ENCODE measurements around the gene FURIN.

The FURIN gene

GRCh38 chr15:90881181-90881977 is 13.0 kb downstream of the FURIN start:
- peaks cover 64% of the 10 kb centered on the region for H3K4me1 Mint-ChIP-seq
- no peak overlapping the region for H3K4me3 Mint-ChIP-seq

DNA sequence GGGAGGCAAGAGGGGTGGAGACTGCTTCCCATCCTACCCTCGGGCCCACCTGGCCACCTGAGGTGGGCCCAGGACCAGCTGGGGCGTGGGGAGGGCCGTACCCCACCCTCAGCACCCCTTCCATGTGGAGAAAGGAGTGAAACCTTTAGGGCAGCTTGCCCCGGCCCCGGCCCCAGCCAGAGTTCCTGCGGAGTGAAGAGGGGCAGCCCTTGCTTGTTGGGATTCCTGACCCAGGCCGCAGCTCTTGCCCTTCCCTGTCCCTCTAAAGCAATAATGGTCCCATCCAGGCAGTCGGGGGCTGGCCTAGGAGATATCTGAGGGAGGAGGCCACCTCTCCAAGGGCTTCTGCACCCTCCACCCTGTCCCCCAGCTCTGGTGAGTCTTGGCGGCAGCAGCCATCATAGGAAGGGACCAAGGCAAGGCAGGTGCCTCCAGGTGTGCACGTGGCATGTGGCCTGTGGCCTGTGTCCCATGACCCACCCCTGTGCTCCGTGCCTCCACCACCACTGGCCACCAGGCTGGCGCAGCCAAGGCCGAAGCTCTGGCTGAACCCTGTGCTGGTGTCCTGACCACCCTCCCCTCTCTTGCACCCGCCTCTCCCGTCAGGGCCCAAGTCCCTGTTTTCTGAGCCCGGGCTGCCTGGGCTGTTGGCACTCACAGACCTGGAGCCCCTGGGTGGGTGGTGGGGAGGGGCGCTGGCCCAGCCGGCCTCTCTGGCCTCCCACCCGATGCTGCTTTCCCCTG is 13.8 kb downstream of the FURIN start:
- Mint-ChIP-seq H3K9me3 (no peaks in the 10 kb centered on the region), H3K4me3 (no peak overlapping the region), H3K4me1 (peaks cover 60% of the 10 kb centered on the region), H3K27ac (peak overlapping the region; percentile 81), H3K36me3 (peaks cover 97% of the 10 kb centered on the region)
- DNase-seq (ENCODE audit: low spot score in 2 of 2) (no peak), ATAC-seq (no peak)

More at GRCh38 chr15:90881181-90881977, 13.0 kb downstream of the FURIN start:
- H3K9me3 Mint-ChIP-seq = no peaks in the 10 kb centered on the region
- ATAC-seq (no peak), DNase-seq (ENCODE audit: low spot score in 2 of 2) (no peak)
- H3K36me3 Mint-ChIP-seq = peaks cover 98% of the 10 kb centered on the region
- peak overlapping the region; percentile 81 for H3K27ac Mint-ChIP-seq

DNA sequence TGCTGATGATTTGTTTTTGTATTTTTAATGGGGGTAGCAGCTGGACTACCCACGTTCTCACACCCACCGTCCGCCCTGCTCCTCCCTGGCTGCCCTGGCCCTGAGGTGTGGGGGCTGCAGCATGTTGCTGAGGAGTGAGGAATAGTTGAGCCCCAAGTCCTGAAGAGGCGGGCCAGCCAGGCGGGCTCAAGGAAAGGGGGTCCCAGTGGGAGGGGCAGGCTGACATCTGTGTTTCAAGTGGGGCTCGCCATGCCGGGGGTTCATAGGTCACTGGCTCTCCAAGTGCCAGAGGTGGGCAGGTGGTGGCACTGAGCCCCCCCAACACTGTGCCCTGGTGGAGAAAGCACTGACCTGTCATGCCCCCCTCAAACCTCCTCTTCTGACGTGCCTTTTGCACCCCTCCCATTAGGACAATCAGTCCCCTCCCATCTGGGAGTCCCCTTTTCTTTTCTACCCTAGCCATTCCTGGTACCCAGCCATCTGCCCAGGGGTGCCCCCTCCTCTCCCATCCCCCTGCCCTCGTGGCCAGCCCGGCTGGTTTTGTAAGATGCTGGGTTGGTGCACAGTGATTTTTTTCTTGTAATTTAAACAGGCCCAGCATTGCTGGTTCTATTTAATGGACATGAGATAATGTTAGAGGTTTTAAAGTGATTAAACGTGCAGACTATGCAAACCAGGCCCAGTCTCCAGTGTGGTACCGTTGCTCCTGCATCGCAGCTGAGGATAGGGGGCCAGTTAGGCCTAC is 14.6 kb downstream of the FURIN start:
- Mint-ChIP-seq H3K36me3 (peaks cover 97% of the 10 kb centered on the region), H3K27ac (peak overlapping the region; percentile 81), H3K9me3 (no peaks in the 10 kb centered on the region), H3K4me1 (peaks cover 63% of the 10 kb centered on the region), H3K4me3 (peak overlapping the region; percentile 9)
- no peak for DNase-seq (ENCODE audit: low spot score in 2 of 2)
- peak; percentile 9 for ATAC-seq

- Mint-ChIP-seq H3K36me3 (peaks cover 97% of the 10 kb centered on the region), H3K4me3 (peak overlapping the region; percentile 9), H3K9me3 (no peaks in the 10 kb centered on the region), H3K4me1 (peaks cover 68% of the 10 kb centered on the region), H3K27ac (peak overlapping the region; percentile 81)
- ATAC-seq = peak; percentile 2
- DNase-seq (ENCODE audit: low spot score in 2 of 2) = no peak
Observed at GRCh38 chr15:90883526-90883975, 15.2 kb downstream of the FURIN start.

GRCh38 chr15:90883976-90884718 is 15.8 kb downstream of the FURIN start, which contains the start of gene FES:
Gene FES, plus strand, starts transcription at chr15:90884504. Its CDS starts 542 bp downstream, at chr15:90885046.
- ATAC-seq = peak; percentile 2
- Mint-ChIP-seq H3K4me3 (peak within 1 kb of the TSS; percentile 36), H3K4me1 (peaks cover 72% of the 10 kb centered on the region), H3K9me3 (no peaks in the 10 kb centered on the region), H3K27ac (peak within 1 kb of the TSS; percentile 81), H3K36me3 (peaks cover 97% of the 10 kb centered on the region)
- DNase-seq (ENCODE audit: low spot score in 2 of 2) = no peak

DNA sequence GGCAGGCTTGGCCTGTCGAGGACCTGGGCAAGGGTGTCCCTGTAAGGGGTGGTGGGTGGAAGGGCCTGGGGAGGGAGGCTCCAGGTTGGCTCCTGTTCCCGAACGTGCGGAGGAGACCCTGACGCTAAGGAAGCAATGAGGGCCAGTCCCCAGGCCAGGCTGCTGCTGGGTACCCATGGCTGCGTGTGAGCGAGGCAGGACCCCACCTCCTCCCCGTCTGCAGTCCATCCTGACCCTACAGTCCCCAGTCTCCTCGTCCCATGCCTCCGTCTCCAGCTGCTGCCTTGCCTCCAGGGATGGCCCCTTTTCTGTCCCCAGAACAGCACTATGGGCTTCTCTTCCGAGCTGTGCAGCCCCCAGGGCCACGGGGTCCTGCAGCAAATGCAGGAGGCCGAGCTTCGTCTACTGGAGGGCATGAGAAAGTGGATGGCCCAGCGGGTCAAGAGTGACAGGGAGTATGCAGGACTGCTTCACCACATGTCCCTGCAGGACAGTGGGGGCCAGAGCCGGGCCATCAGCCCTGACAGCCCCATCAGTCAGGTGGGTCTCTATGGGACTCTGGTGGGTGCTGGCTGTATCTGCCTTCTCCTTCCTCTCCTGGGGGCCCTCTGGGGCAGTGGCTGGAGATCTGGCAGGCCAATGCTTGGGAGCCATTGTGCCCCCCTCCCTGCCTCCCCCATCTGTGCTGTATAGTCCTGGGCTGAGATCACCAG is 16.5 kb downstream of the FURIN start:
- H3K9me3 Mint-ChIP-seq = no peaks in the 10 kb centered on the region
- peak overlapping the region; percentile 36 for H3K4me3 Mint-ChIP-seq
- no peak for DNase-seq (ENCODE audit: low spot score in 2 of 2)
- peaks cover 96% of the 10 kb centered on the region for H3K36me3 Mint-ChIP-seq
- H3K4me1 Mint-ChIP-seq = peaks cover 72% of the 10 kb centered on the region
- peak; percentile 2 for ATAC-seq
- peak overlapping the region; percentile 72 for H3K27ac Mint-ChIP-seq

DNA sequence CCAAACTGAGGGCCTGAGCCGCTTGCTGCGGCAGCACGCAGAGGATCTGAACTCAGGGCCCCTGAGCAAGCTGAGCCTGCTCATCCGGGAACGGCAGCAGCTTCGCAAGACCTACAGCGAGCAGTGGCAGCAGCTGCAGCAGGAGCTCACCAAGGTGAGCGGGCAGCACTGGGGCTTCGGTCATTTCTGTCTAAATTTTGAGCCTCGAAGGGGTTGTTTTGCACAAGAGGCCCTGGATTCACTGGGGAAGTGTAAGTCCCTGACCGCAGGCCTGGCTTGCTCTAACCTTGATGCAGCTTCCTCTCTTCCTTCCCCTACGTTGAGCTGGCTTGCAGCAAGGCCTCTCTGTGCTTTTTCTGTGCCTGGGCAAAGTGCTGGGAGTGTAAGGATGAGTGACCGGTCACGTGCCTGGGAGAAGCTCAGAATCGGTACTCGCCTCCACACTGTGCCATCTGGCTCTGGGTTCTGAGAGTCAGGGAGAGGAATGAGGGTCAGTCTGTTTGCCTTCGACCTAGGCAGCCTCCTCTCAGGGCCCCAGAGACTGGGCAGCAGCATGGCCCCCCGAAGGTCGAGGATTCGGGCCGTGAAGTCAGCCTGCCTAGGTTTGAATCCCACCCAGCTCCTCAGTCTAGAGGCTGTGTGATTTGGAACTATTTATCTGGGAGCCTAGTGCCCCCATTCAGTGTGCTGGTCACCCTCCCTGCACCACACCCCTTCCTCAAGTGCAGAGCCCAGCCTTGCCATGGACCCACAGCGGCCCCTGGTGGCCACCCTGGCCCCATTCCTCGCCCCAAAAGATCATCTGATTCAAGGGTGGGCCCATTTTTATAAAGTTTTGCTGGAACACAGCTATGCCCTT is 17.3 kb downstream of the FURIN start:
- H3K4me1 Mint-ChIP-seq = peaks cover 67% of the 10 kb centered on the region
- ATAC-seq (peak; percentile 54), DNase-seq (ENCODE audit: low spot score in 2 of 2) (peak; percentile 80 to 90)
- peaks cover 95% of the 10 kb centered on the region for H3K36me3 Mint-ChIP-seq
- peak overlapping the region; percentile 36 for H3K4me3 Mint-ChIP-seq
- H3K9me3 Mint-ChIP-seq = no peaks in the 10 kb centered on the region
- peak overlapping the region; percentile 72 for H3K27ac Mint-ChIP-seq

GRCh38 chr15:90886291-90886614 is 17.9 kb downstream of the FURIN start:
- peak overlapping the region; percentile 72 for H3K27ac Mint-ChIP-seq
- H3K36me3 Mint-ChIP-seq = peaks cover 92% of the 10 kb centered on the region
- no peak overlapping the region for H3K4me3 Mint-ChIP-seq

GRCh38 chr15:90887037-90887481 is 18.7 kb downstream of the FURIN start:
- ATAC-seq = no peak
- Mint-ChIP-seq H3K9me3 (no peaks in the 10 kb centered on the region), H3K36me3 (peaks cover 92% of the 10 kb centered on the region), H3K4me1 (peaks cover 56% of the 10 kb centered on the region), H3K27ac (peak overlapping the region; percentile 34), H3K4me3 (no peak overlapping the region)
- DNase-seq (ENCODE audit: low spot score in 2 of 2) = no peak

More at GRCh38 chr15:90886291-90886614, 17.9 kb downstream of the FURIN start:
- H3K9me3 Mint-ChIP-seq = no peaks in the 10 kb centered on the region
- H3K4me1 Mint-ChIP-seq = peaks cover 63% of the 10 kb centered on the region
- DNase-seq (ENCODE audit: low spot score in 2 of 2) (no peak), ATAC-seq (no peak)

DNA sequence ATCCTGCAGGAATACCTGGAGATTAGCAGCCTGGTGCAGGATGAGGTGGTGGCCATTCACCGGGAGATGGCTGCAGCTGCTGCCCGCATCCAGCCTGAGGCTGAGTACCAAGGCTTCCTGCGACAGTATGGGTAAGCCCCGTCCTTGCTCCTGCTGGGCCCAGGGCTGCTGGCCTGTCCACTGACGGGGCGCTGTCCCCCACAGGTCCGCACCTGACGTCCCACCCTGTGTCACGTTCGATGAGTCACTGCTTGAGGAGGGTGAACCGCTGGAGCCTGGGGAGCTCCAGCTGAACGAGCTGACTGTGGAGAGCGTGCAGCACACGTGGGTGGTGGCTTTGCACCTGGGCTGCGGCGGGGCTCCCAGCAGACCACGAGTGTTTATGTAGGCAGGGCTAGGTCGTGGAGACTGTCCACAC is 20.9 kb downstream of the FURIN start:
- peaks cover 93% of the 10 kb centered on the region for H3K36me3 Mint-ChIP-seq
- no peaks in the 10 kb centered on the region for H3K9me3 Mint-ChIP-seq
- peak overlapping the region; percentile 20 for H3K4me3 Mint-ChIP-seq
- peak; percentile 62 for ATAC-seq
- peak in 1 of 2 donors; percentile 64 for DNase-seq (ENCODE audit: low spot score in 2 of 2)
- peak overlapping the region; percentile 77 for H3K27ac Mint-ChIP-seq
- peaks cover 45% of the 10 kb centered on the region for H3K4me1 Mint-ChIP-seq

- no peak for ATAC-seq
- H3K4me3 Mint-ChIP-seq = peak overlapping the region; percentile 20
- H3K9me3 Mint-ChIP-seq = no peaks in the 10 kb centered on the region
- peak overlapping the region; percentile 77 for H3K27ac Mint-ChIP-seq
- DNase-seq (ENCODE audit: low spot score in 2 of 2) = peak in 1 of 2 donors; percentile 59
- peaks cover 42% of the 10 kb centered on the region for H3K4me1 Mint-ChIP-seq
- peaks cover 93% of the 10 kb centered on the region for H3K36me3 Mint-ChIP-seq
Observed at GRCh38 chr15:90889736-90890456, 21.5 kb downstream of the FURIN start.

- Mint-ChIP-seq H3K9me3 (no peaks in the 10 kb centered on the region), H3K4me3 (no peak overlapping the region), H3K27ac (no peak overlapping the region), H3K4me1 (peaks cover 33% of the 10 kb centered on the region), H3K36me3 (peaks cover 93% of the 10 kb centered on the region)
- ATAC-seq (no peak), DNase-seq (ENCODE audit: low spot score in 2 of 2) (no peak)
Observed at GRCh38 chr15:90890839-90891238, 22.5 kb downstream of the FURIN start.

Measured in stimulated activated effector memory CD8-positive, alpha-beta T cell treated with anti-CD3 and anti-CD28 coated beads, Interleukin-12 subunit alpha, Interleukin-12 subunit beta, amount 100 ng/mL, for 72 hours (primary cell).